Measurements from ENCODE around the gene TTLL11.
A peak's percentile ranks its signal among the peaks of the same experiment; 100 is the strongest.

- TF ChIP-seq CTCF (IDR thresholded peaks at IDR 0.05) (peak; percentile 78), ZFX (IDR thresholded peaks at IDR 0.05; ENCODE audit: borderline replicate concordance) (no peak)
Measured at GRCh38 chr9:122005597-122005996, 87.5 kb downstream of the TTLL11 start.

All from 22Rv1 (cell line).